Subcutaneous adipose tissue (tissue), 4 donors: ENCODE data around the gene OSBPL10. TPM values are rescaled to one million over a fixed set of nuclear protein-coding genes. Genes with fewer than 3 reads are reported as not detected.

Experiments
- total RNA-seq, 4 donors: library from RNA; depleted of rRNA; stranded (reverse); fragments of >200 nt; gene quantifications; one replicate each; pipeline ENCODE4 v1.1.0, GENCODE V29; 2016
- TF ChIP-seq, protein P1 (sequence below): fragments of 450-650 bp; IDR thresholded peaks from one replicate; pipeline ENCODE4 v1.5.1; 2016; ENCODE audit warnings: low read depth, mild to moderate bottlenecking, control low read depth, antibody characterized with exemption, moderate library complexity

OSBPL10 gene
- total RNA-seq, 4 donors from 2014 or later, result 7.3 to 72.7 (median 26.0) TPM

- TF ChIP-seq, protein P1, sequence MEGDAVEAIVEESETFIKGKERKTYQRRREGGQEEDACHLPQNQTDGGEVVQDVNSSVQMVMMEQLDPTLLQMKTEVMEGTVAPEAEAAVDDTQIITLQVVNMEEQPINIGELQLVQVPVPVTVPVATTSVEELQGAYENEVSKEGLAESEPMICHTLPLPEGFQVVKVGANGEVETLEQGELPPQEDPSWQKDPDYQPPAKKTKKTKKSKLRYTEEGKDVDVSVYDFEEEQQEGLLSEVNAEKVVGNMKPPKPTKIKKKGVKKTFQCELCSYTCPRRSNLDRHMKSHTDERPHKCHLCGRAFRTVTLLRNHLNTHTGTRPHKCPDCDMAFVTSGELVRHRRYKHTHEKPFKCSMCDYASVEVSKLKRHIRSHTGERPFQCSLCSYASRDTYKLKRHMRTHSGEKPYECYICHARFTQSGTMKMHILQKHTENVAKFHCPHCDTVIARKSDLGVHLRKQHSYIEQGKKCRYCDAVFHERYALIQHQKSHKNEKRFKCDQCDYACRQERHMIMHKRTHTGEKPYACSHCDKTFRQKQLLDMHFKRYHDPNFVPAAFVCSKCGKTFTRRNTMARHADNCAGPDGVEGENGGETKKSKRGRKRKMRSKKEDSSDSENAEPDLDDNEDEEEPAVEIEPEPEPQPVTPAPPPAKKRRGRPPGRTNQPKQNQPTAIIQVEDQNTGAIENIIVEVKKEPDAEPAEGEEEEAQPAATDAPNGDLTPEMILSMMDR, result no peak
Observed at GRCh38 chr3:31908391-31909097, 72.5 kb downstream of the OSBPL10 start.

DNA sequence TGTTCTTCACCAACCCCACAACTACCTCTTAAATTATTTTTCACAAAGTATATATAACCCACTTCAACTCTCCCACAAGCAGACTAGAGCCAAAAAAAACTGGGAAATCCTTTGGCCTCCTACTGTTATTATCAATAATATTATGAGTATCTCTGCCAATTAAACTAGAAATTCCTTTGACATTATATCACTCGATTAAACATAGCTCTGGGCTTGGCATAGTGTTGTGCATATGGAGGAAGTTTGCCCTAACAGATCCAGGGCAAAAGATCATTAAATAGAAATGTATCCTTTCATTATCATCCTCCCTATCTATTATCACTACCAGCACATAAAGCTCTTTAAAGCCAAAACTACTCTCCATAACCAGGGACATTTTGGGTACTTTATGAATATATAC lies 74.9 kb downstream of the OSBPL10 start:
- TF ChIP-seq, protein P1, result no peak

DNA sequence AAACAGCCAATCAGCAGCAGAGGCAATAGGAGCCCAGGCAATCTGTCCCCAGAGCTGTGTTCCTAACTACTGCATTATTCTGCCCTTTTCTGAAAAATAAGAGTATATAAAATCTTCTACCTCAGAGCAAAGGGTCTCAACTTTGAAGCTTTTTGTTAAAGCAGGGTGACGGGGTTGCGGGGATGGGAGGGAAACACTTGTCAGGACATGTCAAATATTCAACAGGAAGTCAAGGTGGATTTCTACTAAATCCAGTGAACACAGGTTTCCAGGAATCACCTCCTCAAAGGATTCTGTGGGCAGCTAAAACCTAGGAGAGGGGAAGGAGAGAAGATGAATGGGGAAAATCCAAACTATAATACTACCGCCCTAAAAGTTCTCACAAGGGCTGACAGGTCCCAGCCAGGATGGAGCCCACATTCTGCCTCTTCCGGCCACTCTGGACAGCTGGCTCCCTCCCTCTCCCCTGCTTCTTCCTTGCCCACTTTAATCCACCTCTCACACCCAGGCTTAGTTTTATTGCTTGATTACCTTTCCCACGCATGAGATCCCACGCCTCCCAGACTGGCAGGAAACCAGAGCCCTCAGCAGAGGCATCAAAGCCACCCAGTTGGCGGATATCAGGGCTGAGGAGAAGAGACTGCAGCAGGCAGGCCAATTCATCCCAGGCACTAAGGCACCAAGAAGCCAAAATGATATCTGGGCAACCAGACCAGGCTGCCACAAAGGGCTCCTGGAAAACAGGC lies 77.2 kb downstream of the OSBPL10 start:
- TF ChIP-seq, protein P1, result no peak

GRCh38 chr3:31900583-31900982 lies 80.5 kb downstream of the OSBPL10 start:
- TF ChIP-seq, protein P1, result no peak

- TF ChIP-seq, protein P1, result no peak
Observed at GRCh38 chr3:31896648-31897433, 84.2 kb downstream of the OSBPL10 start.

- TF ChIP-seq, protein P1, result no peak
Observed at GRCh38 chr3:31896026-31896425, 85.0 kb downstream of the OSBPL10 start.

GRCh38 chr3:31895471-31895870 lies 85.6 kb downstream of the OSBPL10 start:
- TF ChIP-seq, protein P1, result no peak
